SU-DHL-6 (cell line): ENCODE measurements around the gene PCBD1.

Experiments
- H2AFZ ChIP-seq: fragments of 200-600 bp; sonication (generic); 2 replicates; pipeline ENCODE4 v1.6.1; 2014; ENCODE audit warnings: low read depth, mild to moderate bottlenecking, moderate library complexity, mixed read lengths, antibody characterized with exemption, low read length; ENCODE audit not compliant: severe bottlenecking
- H3F3A ChIP-seq: fragments of 200-600 bp; shearing (Covaris generic); 2 replicates; pipeline ENCODE4 v1.6.0; 2016; ENCODE audit warnings: antibody characterized with exemption, mild to moderate bottlenecking; ENCODE audit not compliant: insufficient read depth
- H3K27ac ChIP-seq: fragments of 200-600 bp; sonication (generic); 2 replicates; pipeline ENCODE4 v1.5.1; 2016; ENCODE audit warnings: low read depth, mild to moderate bottlenecking, low read length, moderate library complexity, mixed read lengths
- H3K27me3 ChIP-seq: fragments of 200-600 bp; sonication (generic), shearing (Covaris generic); 2 replicates; pipeline ENCODE4 v1.6.0; 2014; ENCODE audit warnings: mild to moderate bottlenecking, low read length
- H3K36me3 ChIP-seq: fragments of 200-600 bp; sonication (generic); 2 replicates; pipeline ENCODE4 v1.6.1; 2014; ENCODE audit warnings: mild to moderate bottlenecking, low read length, mixed read lengths
- H3K4me2 ChIP-seq: fragments of 300-600, 200-600 bp; shearing (Covaris generic), sonication (generic); 2 replicates; pipeline ENCODE4 v1.6.0; 2014; ENCODE audit warnings: low read length, low read depth, mild to moderate bottlenecking; ENCODE audit not compliant: poor library complexity, severe bottlenecking
- H3K4me3 ChIP-seq: fragments of 200-600 bp; sonication (generic); 2 replicates; pipeline ENCODE4 v1.5.1; 2014; ENCODE audit warnings: antibody characterized with exemption, low read length, mild to moderate bottlenecking, mixed read lengths; ENCODE audit not compliant: insufficient read depth, poor library complexity, severe bottlenecking
- H3K79me2 ChIP-seq: fragments of 200-600 bp; sonication (generic); 2 replicates; pipeline ENCODE4 v1.6.1; 2014; ENCODE audit warnings: mild to moderate bottlenecking, low read length, moderate library complexity; ENCODE audit not compliant: insufficient read depth
- H3K9ac ChIP-seq: fragments of 200-600 bp; sonication (generic); 2 replicates; pipeline ENCODE4 v1.7.0; 2014; ENCODE audit warnings: mild to moderate bottlenecking, low read length
- H3K9me2 ChIP-seq: fragments of 200-600 bp; sonication (generic); replicated peaks from 2 replicates; pipeline ENCODE4 v1.6.1; 2014; ENCODE audit warnings: low read length; ENCODE audit not compliant: insufficient read depth
- H3K9me3 ChIP-seq: fragments of 200-600 bp; sonication (generic); 2 replicates; pipeline ENCODE4 v1.6.1; 2014; ENCODE audit warnings: low read length, mixed read lengths; ENCODE audit not compliant: insufficient read depth
- H4K20me1 ChIP-seq: fragments of 200-600 bp; sonication (generic); 2 replicates; pipeline ENCODE4 v1.6.1; 2014; ENCODE audit warnings: low read depth, mild to moderate bottlenecking, antibody characterized with exemption, low read length, moderate library complexity, mixed read lengths
- EZH2phosphoT487 ChIP-seq: fragments of 200-600 bp; sonication (generic), shearing (Covaris generic); conservative IDR thresholded peaks from 2 replicates; pipeline ENCODE4 v1.6.1; 2018; ENCODE audit warnings: mild to moderate bottlenecking, antibody characterized with exemption, low read length, moderate library complexity, mixed read lengths
- TF ChIP-seq, protein P1 (sequence below): fragments of 200-600 bp; sonication (generic); IDR thresholded peaks from one replicate; pipeline ENCODE4 v1.5.1; 2017; ENCODE audit warnings: antibody characterized with exemption, mild to moderate bottlenecking, low read length, moderate library complexity; ENCODE audit not compliant: insufficient read depth, poor library complexity, severe bottlenecking

The PCBD1 gene

DNA sequence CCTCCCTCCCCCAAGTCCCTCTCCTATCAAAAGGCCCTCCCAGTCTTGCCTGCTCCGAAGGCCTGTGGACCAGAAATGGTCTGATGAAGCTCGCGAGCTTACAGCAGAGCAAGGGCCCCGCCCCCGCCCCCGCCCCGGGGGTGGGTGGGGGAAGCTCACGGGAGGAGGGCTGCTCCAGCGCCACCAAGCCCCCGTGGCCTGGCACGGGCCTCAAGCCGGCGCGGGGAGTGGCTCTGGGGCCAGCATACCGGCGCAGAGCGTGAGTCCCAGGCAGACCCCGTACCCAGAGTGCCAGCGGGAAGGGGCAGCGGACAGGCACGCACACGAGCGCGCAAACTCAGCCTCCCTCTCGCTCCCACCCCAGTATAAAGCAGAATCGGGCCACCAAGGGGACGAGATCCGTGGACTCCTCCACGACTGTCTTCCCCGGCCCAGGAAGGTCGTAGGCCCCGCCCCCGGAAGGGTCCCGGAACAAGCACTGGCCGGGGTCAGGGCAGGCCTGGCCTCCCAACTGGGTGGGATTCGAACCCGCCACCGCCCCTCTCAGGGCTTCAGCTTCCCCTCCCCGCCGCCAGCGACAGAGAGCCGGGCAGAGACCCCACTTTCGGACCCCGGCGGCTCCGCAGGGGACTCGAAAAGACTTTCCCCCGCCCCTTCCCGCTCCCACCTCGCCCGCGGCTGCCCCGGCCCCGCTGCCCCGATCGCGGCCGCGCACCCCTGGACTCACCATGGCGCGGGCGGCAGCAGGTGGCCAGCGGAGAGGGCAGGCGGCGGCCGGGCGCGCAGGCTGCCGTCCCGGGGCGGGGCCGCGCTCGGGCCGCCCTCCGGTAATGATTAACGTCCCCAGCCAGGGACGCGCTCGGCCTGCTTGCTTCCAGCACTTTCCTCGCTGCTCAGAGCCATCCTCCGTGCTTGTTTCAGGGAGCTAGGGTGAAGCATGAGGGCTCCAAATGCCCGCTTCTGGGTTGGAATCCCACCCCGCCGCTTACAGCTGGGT is at the start of gene PCBD1:
Gene PCBD1 (minus strand): TSS at position 762 of the 997 bp plus-strand sequence. CDS start 32 bp downstream, at position 730.
- H3K9me3 ChIP-seq, result no peaks in the 10 kb centered on the region
- TF ChIP-seq EZH2phosphoT487, result no peak
- TF ChIP-seq, protein P1, sequence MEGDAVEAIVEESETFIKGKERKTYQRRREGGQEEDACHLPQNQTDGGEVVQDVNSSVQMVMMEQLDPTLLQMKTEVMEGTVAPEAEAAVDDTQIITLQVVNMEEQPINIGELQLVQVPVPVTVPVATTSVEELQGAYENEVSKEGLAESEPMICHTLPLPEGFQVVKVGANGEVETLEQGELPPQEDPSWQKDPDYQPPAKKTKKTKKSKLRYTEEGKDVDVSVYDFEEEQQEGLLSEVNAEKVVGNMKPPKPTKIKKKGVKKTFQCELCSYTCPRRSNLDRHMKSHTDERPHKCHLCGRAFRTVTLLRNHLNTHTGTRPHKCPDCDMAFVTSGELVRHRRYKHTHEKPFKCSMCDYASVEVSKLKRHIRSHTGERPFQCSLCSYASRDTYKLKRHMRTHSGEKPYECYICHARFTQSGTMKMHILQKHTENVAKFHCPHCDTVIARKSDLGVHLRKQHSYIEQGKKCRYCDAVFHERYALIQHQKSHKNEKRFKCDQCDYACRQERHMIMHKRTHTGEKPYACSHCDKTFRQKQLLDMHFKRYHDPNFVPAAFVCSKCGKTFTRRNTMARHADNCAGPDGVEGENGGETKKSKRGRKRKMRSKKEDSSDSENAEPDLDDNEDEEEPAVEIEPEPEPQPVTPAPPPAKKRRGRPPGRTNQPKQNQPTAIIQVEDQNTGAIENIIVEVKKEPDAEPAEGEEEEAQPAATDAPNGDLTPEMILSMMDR, result no peak
- H3K4me3 ChIP-seq, result peak within 1 kb of the TSS; percentile 63
- H3F3A ChIP-seq, result no peaks in the 10 kb centered on the region
- no peaks in the 10 kb centered on the region for H4K20me1 ChIP-seq
- H3K9me2 ChIP-seq, result no peaks in the 10 kb centered on the region
- peak within 1 kb of the TSS; percentile 67 for H3K9ac ChIP-seq
- no peaks in the 10 kb centered on the region for H3K27me3 ChIP-seq
- peak within 1 kb of the TSS; percentile 92 for H3K4me2 ChIP-seq
- no peaks in the 10 kb centered on the region for H3K79me2 ChIP-seq
- peak within 1 kb of the TSS; percentile 56 for H3K27ac ChIP-seq
- H3K36me3 ChIP-seq, result peaks cover 4% of the 10 kb centered on the region; the same call in 1 of the 2 replicates
- peak within 1 kb of the TSS; percentile 97 for H2AFZ ChIP-seq

DNA sequence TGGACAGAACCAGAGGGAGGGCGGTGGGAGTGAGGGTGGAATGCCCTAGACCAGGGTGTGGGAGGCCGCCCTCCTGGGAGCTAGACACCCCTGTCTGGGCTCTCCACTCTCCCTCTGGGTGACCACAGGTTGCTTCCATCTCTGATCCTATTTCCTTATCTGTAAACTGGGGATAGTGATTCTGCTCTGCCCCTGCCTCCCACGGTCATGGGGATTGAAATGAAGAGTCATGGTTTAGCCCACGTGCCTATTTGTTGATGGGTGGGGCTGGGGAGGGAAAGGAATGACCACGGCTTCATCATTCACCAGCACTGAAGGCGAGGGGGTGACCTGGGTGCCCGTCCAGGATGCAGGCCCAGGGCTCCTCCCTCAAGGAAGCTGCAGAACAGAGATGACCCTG is 49.3 kb upstream of the PCBD1 start:
- Histone ChIP-seq H3K36me3 (no peaks in the 10 kb centered on the region), H3K79me2 (no peaks in the 10 kb centered on the region), H4K20me1 (no peaks in the 10 kb centered on the region), H3K4me3 (no peak overlapping the region), H2AFZ (no peak overlapping the region), H3K27ac (no peak overlapping the region), H3K4me2 (no peak overlapping the region), H3K9ac (no peak overlapping the region), H3K27me3 (no peaks in the 10 kb centered on the region), H3F3A (no peaks in the 10 kb centered on the region), H3K9me2 (no peaks in the 10 kb centered on the region), H3K9me3 (no peaks in the 10 kb centered on the region)
- no peak for TF ChIP-seq EZH2phosphoT487
- TF ChIP-seq, protein P1, result no peak

DNA sequence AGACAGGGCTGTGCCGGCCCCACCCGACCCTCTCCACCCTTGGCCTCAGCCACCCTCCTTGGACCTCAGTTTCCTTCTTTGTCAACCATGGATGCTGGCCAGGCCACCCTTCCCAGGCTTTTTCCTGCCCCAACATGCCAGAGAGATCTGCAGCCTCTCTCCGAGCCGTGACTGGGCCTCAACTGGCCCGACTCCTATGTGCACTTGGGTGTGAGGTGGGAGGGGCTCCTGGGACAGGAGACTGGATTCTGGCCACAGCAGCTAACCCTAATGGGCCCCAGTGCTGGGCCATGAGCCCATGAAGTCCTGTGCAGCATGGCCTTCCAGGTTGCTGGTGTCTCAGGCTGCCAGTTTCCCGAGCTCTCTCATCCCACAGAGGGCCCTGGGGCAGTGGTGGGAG is 47.7 kb upstream of the PCBD1 start:
- H4K20me1 ChIP-seq, result no peaks in the 10 kb centered on the region
- H3F3A ChIP-seq, result no peaks in the 10 kb centered on the region
- H3K4me2 ChIP-seq, result no peak overlapping the region
- no peaks in the 10 kb centered on the region for H3K36me3 ChIP-seq
- H3K79me2 ChIP-seq, result no peaks in the 10 kb centered on the region
- H2AFZ ChIP-seq, result no peak overlapping the region
- TF ChIP-seq, protein P1, result no peak
- no peak for TF ChIP-seq EZH2phosphoT487
- H3K4me3 ChIP-seq, result no peak overlapping the region
- H3K9me3 ChIP-seq, result no peaks in the 10 kb centered on the region
- H3K9ac ChIP-seq, result no peak overlapping the region
- H3K9me2 ChIP-seq, result no peaks in the 10 kb centered on the region
- H3K27ac ChIP-seq, result no peak overlapping the region
- H3K27me3 ChIP-seq, result no peaks in the 10 kb centered on the region
